CD4-positive, alpha-beta T cell treated with Interleukin-4 for 4 hours (primary cell): Measurements from ENCODE around the gene FKBP3.
"Not testable (repeated sequence)": the region's sequence is repeated elsewhere in the genome, so short reads cannot be mapped to it uniquely, and the experiment has no call there.

Experiments
- DNase-seq: peaks from one replicate; pipeline ENCODE4 v3.0.0-alpha.2; 2020

FKBP3 gene

DNA sequence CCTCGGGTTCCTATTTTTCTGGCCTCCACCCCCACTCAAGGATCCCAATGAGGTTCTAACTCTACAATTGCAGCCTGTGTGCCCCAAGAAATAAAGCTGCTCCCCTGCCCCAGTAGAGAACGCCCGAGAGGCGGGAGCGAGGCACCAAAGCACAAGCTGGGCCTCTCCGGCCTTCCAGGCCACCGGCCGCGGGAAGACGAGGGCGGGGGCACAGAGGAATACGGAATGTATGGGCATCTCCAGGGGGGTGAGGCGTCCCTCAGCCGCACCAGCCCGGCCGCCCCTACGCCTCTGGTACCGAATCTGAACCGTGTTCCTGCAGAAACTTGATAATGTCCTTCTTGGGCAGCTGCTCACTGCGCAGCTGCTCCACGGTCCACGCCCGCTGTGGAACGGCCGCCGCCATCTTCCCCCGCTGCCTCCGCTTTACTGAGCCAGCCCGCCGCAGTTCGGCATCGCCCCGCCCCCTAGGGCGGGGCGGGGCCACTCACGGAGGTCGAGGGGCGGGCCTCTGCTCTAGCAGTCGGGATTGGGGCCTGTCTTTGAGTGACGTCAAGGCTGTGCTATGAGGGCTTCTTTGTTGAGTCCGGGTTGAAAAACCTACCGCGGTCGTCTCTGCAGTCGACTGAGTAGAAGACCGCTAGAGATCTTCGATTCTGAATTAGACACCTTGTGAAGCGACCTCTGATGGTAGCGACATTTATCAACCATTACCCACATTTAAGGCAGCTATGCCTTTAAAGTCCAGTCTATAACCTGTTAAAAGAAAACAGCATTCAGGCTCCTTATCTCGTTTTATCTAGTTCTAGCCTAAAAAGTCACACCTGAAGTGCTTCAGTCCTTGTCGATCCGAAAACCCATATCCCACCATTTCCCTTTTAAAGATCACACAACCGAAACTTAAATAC lies at the start of gene FKBP3:
TSS of gene FKBP3 (minus strand) at position 431 of the 908 bp plus-strand sequence. CDS start at position 406, 25 bp downstream.
- peak; percentile 99 for DNase-seq

DNA sequence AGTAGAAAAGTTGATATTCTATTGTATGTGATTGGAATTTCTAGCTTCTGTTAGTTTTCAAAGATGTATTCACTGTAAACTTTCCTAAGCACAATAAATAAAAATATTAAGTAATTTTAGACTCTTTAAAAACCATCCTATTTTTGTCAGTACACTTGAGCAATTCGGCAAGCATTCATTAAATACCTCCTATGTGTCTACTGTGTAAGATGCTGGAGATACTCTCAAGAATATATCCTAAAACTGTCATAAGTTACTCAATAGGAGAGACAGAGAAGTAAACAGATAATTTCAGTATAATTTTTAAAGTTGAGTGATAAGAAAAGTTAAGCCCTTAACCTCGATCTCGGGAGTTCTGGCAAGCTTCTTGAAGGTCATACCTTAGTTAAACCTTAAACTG lies 47.5 kb upstream of the FKBP3 start:
- DNase-seq: no peak

DNA sequence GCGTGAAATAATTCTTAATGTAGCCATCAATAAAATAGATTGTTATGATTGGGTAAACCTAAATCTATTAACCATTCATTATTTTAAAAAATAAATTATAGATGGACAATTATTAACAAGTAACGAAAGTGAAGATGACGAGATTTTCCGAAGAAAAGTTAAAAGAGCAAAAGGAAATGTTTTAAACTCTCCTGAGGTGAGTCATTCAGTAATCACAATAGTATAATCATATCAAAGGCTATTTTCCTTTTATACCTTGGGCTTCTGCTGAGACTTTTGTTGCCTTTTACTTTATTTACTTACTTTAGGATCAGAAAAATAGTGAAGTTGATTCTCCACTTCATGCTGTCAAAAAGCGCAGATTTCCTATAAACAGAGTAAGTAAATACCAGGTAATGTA lies 47.0 kb upstream of the FKBP3 start:
- no peak for DNase-seq

DNA sequence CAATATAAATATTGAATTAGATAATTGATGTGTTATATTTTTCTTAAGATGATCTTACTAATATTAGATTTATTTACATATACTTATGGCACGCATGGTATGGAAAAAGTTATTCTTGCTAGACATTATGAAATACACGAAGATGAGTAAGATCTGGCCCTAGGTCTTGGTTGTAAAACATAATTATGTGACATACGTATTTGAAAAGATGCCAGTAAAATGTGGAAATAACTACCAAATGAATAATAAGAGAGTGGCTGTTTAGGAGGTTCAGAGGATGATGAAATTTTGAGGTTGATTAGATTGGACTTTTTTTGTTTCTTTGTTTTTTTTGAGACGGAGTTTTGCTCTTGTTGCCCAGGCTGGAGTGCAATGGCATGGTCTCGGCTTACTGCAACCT lies 42.8 kb upstream of the FKBP3 start:
- DNase-seq: no peak

DNA sequence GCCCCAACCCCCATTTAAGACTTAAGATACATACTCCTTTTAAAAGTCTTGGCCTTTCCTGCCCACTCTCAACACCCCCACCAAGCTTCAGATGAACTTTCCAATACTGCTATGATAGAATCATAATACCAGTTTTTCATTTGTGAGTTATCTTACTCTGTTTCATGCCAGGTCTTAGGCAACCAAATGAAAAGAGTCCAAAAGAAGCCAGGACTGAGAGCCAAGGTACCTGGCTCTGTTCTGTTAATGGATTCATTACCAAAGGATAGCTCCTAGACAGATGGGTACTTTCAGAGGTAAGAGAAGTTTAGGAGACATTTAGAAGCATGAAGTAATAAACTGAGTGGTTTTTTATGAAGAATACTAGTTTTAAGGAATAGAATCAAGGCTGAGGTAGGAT lies 35.6 kb upstream of the FKBP3 start:
- no peak for DNase-seq

DNA sequence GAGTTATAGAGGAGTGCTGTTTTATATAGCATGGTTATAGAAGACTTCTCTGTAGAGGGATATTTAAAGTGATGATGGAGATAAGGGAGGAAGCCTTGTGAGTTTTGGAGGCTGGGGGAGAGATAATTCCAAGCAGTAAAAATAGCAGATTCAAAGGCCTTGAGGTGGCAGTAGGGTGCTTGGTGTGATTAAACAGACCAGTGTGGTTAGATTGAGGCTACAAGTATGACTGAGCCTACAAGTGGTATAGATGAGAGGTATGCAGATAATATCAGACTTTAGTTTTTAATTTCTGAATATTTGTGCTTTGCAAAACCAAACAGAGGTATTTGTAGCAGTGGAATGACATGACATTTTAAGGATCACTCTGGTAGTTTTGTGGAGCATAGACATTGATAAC lies 21.8 kb upstream of the FKBP3 start:
- no peak for DNase-seq

DNA sequence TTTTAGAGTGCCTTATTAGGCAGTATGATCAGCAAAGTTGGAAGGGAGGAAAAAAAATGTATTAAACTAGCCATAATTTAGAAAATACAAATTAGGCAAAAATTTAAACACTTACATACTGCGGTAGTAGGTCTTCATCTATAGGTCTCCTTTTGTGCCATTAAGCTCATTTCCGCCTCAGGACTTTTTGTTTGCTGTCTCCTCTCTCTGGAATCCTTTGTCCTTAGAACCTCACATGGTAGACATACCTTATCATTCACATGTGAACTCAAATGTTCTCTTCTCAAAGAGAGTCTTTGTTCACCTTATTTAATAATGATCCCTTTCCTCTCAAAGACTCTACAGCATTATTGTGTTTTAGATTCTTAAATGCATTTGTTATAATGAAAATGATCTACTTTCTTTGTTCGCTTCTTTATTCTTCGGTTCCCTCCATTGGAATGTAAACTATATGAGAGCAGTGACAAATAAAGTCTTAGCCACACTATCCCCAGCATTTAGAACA lies 16.2 kb upstream of the FKBP3 start:
- no peak for DNase-seq

DNA sequence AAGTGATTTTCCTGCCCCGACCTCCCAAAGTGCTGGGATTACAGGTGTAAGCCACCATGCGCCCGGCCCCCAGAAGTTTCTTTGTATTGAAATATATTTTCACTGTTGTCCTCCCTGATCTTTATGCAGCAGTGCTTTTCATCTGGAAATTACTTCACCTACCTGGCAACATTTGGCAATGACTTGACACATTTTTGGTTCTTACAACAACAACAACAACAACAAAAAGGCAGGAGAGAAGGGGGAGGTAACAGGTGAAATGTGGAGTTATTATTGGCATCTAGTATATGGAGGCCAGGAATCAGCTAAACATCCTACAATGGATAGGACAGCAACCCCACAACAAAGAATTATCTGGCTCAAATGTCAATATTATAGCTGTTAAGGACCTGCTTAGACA lies 15.3 kb upstream of the FKBP3 start:
- DNase-seq: no peak

DNA sequence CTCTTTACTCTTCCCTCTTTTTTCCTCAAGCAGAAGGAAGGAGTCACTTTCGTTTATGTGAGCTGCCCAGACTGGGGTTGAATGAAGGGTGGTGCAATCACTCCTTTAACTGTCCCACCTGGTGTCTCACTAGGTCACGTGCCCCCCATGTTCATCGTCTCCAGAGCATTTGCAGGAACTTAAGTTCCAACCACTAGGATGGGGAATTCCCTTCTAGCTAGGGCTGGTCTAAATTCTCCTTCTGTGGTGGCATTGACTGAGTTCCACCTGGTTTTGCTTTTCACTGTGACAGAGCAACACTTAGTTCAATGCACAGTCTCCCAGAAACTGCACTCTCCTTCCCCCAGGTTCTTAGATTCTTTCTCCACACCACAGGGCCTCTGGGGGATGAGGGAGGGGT lies 10.9 kb upstream of the FKBP3 start:
- no peak for DNase-seq

DNA sequence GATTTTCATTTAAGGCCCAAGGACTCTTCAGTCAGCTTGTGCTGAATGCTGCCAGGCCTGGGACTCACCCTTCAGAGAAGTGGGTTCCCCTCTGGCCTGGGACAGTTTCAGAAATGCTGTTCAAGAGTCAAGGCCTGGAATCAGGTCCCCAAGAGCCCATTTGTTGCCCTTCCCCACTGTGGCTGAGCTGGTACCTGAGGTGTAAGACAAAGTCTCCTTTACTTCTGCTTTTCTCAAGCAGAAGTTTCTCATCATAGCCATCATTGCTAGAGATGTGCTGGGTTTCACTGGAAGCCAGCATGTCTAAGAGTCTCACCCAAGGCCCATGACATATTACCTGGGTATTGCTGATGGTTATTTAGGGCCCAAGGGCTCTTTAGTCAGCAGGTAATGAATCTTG lies 10.4 kb upstream of the FKBP3 start:
- no peak for DNase-seq

DNA sequence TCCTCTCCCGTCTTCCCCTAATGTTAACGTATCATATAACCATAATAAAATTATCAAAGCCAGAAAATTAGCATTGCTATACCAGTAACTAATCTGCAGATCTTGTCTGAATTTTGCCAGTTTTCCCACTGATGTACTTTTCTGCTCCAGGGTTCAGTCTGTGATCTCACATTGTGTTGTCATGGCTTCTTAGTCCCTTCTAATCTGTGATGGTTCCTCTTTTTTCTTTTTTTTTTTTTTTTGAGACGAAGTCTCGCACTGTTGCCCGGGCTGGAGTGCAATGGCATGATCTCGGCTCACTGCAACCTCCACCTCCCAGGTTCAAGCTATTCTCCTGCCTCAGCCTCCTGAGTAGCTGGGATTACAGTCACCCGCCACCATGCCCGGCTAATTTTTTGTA lies 7.8 kb upstream of the FKBP3 start:
- DNase-seq: not testable (repeated sequence)

DNA sequence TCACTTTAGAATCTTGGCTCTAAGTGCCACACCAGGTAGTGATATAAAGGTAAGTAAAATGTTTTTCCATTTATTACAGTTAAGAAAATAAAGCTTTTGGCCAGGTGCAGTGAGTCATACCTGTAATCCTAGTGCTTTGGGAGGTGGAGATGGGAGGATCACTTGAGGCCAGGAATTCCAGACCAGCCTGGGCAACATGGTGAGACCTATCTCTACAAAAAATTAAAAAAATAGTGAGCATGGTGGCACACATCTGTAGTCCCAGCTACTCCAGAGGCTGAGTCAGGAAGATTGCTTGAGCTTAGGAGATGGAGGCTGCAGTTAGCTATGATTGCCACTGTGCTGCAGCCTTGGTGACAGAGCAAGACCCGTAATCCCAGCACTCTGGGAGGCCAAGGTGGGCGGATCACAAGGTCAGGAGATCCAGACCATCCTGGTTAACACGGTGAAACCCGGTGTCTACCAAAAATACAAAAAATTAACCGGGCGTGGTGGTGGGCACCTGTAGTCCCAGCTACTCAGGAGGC lies 6.4 kb upstream of the FKBP3 start:
- DNase-seq: no peak

DNA sequence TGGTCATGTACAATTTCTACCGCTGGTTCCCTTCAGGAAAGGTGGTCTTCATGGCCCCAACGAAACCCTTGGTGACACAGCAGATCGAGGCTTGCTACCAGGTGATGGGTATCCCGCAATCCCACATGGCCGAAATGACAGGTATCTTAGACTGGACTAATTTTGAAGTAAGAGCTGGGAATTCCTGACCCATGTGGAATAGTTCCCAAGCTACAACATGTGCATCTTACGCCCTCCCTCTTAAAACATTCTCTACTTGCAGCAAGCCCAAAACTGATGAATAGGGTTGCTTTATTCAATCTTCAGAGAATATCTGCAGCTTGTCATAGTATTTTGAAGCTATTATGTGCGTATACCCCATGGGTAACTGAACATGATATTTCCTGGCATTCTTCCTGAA lies 2.1 kb upstream of the FKBP3 start:
- no peak for DNase-seq

DNA sequence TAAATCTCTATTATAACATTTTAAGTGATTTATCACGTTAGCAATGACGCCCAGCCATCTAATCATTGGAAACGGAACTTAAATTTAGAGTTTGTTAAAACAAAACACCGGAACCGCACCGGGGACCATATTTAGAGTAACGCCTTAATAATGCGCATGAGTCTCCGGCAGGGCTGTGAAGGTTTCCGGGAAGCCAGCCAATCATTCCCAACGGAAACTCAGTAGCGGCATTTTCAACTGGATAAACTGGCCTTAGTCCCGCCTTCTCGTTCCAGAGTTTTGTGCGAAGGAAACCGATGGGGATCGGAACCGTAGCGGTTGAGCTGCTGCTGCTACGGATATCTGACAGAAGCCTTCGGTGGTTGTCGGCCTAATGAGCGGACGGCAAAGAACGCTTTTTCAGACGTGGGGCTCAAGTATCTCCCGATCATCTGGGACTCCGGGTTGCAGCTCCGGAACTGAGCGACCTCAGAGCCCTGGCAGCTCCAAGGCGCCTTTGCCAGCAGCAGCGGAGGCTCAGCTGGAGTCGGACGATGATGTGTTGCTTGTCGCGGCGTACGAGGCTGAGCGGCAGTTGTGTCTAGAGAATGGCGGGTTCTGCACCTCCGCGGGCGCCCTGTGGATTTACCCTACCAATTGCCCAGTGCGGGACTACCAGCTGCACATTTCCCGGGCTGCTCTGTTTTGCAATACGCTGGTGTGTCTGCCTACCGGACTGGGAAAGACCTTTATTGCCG lies 1.5 kb upstream of the FKBP3 start, which contains the start of gene FANCM:
TSS of gene FANCM (plus strand) at position 272 of the 737 bp plus-strand sequence. CDS start at position 374, 102 bp downstream.
- peak; percentile 95 for DNase-seq

DNA sequence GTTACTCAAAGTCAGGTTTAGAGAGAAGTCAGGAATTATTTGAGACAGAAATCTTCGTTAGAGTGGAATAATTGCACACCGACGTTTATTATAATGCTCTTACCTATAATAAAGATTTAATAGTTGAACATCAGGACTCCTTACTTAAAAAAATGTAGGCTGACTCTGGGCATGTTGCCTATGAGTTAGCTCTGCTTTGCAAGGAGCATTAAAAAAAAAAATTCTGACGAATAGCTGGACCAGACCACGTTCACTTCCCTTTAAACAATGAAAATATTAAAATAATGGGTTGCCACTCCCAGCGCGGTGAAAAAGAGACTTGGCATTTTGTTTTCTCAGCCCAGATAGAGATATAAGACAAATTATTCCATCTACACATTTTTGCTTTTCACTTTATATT lies 875 bp upstream of the FKBP3 start:
- no peak for DNase-seq

DNA sequence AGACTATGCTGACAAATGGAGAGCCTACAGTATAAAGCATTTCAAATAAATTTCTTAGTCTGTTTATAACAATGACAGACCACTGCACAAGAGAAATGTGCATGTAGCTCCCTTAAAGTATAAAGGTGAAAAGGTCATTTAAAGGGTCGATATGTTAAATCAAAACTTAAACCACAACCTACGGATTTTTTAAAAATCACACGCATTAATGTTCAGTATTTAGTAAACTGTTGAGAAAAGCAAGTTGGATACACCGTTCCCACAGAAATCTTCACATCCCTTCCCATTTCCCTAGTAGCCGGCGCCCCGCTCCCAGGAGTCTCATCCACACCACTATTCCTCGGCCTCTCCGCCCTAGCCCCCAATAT lies 614 bp downstream of the FKBP3 start:
- no peak for DNase-seq

DNA sequence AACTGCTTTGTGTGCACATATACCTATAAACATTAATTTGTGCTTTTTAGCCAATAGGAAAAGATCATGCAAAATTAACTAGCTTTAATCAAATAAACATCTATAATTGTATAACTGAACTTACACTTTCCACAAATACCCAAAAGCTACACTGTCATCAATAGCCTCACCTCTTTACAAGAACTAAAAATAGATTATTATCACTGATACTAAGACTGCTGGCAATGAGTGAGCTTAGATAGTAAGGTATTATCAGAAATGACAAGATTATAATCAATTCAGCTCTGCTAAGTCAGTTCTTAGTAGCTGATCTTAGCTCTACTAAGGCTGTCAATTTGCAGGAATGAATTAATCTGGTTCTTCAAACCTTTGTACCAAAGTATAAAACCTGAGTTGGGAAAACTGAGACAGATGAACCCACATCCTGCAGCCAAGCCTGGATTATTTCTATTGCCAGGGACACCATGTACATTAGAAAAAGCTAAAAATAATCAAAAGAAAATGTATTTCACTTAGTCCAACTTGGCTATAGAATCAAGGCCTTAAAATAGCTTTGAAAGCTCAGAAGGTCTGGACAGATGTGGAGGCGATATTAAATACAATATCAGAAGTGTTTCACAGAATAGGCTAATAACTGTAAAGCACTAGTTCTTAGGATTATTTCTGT lies 5.2 kb downstream of the FKBP3 start:
- DNase-seq: no peak

DNA sequence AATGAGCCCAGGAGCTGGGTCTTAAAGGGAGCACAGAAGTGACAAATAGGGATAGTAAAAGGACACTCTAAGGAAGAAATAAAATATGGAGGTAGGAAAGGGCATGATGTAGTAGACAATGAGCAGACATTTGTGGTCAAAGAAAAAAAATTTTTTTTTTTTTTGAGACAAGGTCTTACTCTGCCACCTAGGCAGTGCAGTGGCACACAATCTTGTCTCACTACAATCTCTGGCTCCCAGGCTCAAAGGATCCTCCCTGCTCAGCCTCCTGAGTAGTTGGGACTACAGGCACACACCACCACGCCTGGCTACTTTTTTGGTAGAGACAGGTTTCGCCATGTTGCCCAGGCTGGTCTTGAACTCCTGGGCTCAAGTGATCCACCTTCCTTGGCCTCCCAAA lies 8.5 kb downstream of the FKBP3 start:
- DNase-seq: no peak

DNA sequence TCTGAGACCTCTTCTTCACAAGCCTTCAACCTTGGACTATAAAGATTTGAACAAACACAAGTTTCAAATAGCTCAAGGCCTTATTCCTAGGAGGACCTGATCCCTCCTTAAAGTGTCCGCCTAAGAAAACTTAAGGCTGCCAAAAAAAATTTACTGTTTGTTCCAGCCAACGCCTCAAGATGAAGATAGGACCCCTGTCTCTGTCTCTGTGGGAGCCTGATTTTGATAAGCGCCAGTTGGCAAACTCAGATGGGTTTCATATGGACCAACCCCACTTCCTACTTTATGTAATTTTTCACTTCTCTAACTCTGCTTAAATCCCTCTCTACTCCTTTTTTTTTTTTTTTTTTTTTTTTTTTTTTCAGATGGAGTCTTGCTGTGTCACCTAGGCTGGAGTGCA lies 11.0 kb downstream of the FKBP3 start:
- DNase-seq: no peak

DNA sequence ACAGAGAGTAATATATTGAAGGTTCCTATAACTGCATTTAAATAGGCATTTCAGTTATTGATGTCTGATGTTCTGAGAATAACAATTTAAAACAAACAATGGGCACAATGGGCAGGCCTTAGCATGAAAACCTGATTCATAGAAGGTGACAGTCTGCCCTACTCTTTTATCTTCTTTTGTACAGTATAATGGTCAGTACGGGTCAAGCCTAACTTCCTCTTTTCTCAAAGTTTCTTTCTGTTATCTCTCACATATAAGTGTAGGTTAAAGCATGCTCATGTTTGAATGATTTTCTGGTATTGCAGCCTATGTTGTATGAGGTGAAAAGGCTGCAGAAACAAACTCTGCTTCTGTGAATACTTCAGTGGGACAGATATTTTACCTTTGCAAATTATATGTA lies 14.2 kb downstream of the FKBP3 start:
- no peak for DNase-seq

DNA sequence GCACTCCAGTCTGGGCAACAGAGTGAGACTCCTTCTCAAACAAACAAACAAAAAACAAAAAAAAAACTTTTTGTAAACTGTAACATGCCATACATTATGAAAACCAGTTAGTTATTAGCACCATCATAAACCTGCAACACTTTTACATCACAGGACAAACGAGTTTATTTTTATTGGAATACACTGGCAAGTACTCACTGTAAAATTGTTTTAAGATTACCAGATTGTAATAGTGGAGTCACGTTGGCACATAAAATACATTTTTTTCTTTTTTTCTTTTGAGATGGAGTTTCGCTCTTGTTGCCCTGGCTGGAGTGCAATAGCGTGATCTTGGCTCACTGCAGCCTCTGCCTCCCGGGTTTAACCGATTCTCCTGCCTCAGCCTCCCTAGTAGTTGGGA lies 15.7 kb downstream of the FKBP3 start:
- DNase-seq: no peak

DNA sequence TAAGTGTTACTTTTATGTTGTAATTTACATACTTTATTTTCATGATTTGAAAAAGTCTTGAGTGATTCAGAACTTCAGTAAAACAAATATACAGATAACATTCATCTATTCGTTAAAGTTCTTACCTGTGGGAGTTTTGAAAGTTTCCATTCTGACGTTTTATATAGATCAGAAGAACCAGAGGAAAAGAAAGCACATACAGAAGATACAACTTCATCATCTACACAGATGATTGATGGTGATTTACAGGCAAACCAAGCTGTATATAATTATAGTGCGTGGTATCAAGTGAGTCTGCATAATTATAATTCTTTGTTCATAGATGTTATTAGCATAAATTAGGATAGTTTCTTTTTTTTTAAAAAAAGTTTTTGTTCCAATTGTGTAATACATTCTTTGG lies 20.0 kb downstream of the FKBP3 start:
- no peak for DNase-seq
